Suprapubic skin (tissue), 4 donors: ENCODE results near the gene B3GALT5. TPM values are rescaled to one million over a fixed set of nuclear protein-coding genes. Genes with fewer than 3 reads are reported as not detected.

Source experiments
- DNase-seq, 2 donors: peaks; one replicate each; pipeline ENCODE4 v3.0.0-alpha.2; 2019; ENCODE audit warnings: low spot score in 2 of 2
- H3K27ac ChIP-seq: fragments of 200-600 bp; sonication (generic); one replicate; pipeline ENCODE4 v1.5.1; 2019
- H3K27me3 ChIP-seq: fragments of 200-600 bp; sonication (generic); one replicate; pipeline ENCODE4 v1.5.1; 2019
- H3K36me3 ChIP-seq: fragments of 200-600 bp; sonication (generic); one replicate; pipeline ENCODE4 v1.5.1; 2019
- H3K4me1 ChIP-seq: fragments of 200-600 bp; sonication (generic); one replicate; pipeline ENCODE4 v1.5.1; 2019
- H3K4me3 ChIP-seq: fragments of 200-600 bp; sonication (generic); one replicate; pipeline ENCODE4 v1.5.1; 2019; ENCODE audit warnings: mild to moderate bottlenecking
- H3K9me3 ChIP-seq: fragments of 200-600 bp; sonication (generic); one replicate; pipeline ENCODE4 v1.5.1; 2019
- CTCF ChIP-seq, 2 donors: fragments of 200-600 bp in 1 of 2; fragments of 450-650 bp in 1 of 2; sonication (generic) in 1 of 2; IDR thresholded peaks; one replicate each; pipeline ENCODE4 v1.5.1; 2016 to 2019; ENCODE audit warnings: antibody characterized with exemption in 2 of 2, mild to moderate bottlenecking in 1 of 2, moderate library complexity in 1 of 2
- EP300 ChIP-seq: sonication (generic); formaldehyde crosslinking; IDR thresholded peaks from one replicate; pipeline ENCODE4 v1.6.1; 2017; ENCODE audit warnings: antibody characterized with exemption
- POLR2A ChIP-seq, 2 donors: fragments of 450-650 bp; IDR thresholded peaks; one replicate each; pipeline ENCODE4 v1.6.1; 2017; ENCODE audit warnings: antibody characterized with exemption in 2 of 2, mild to moderate bottlenecking in 2 of 2, moderate library complexity in 2 of 2
- POLR2AphosphoS5 ChIP-seq, 3 donors: sonication (generic); formaldehyde crosslinking; IDR thresholded peaks; one replicate each; pipeline ENCODE4 v1.6.1; 2017; ENCODE audit warnings: antibody characterized with exemption in 3 of 3
- WGBS: methylation state at CpG from one replicate; pipeline ENCODE4 v1.1.5; 2018; 5-methylcytosine and 5-hydroxymethylcytosine counted together
- total RNA-seq, 4 donors: library from RNA; depleted of rRNA; stranded (reverse); fragments of >200 nt; gene quantifications; one replicate each; pipeline ENCODE4 v1.1.0, GENCODE V29; 2016

B3GALT5 gene
- total RNA-seq, 4 donors from 2014 or later: 0.89 to 5.9 (median 3.1) TPM

GRCh38 chr21:39625211-39625895 lies 12.6 kb downstream of the B3GALT5 start:
- no peaks in the 10 kb centered on the region for H3K36me3 ChIP-seq
- no peaks in the 10 kb centered on the region for H3K27me3 ChIP-seq
- H3K9me3 ChIP-seq: no peaks in the 10 kb centered on the region
- H3K4me1 ChIP-seq: no peaks in the 10 kb centered on the region
- WGBS: 87% methylated on average over 12 of the region's 12 CpGs
- H3K4me3 ChIP-seq: no peak overlapping the region
- no peak for DNase-seq
- H3K27ac ChIP-seq: no peak overlapping the region
- TF ChIP-seq POLR2AphosphoS5 (IDR thresholded peaks at IDR 0.05): no peak
- no peak for TF ChIP-seq POLR2A (IDR thresholded peaks at IDR 0.05)
- TF ChIP-seq EP300: no peak
- TF ChIP-seq CTCF (IDR thresholded peaks at IDR 0.05): no peak

GRCh38 chr21:39628385-39628784 lies 15.6 kb downstream of the B3GALT5 start:
- H3K4me1 ChIP-seq: no peaks in the 10 kb centered on the region
- no peaks in the 10 kb centered on the region for H3K36me3 ChIP-seq
- 83% methylated on average over 8 of the region's 8 CpGs for WGBS
- no peak for DNase-seq
- no peaks in the 10 kb centered on the region for H3K9me3 ChIP-seq
- H3K27ac ChIP-seq: no peak overlapping the region
- TF ChIP-seq CTCF (IDR thresholded peaks at IDR 0.05): no peak
- TF ChIP-seq EP300: no peak
- TF ChIP-seq POLR2AphosphoS5 (IDR thresholded peaks at IDR 0.05): no peak
- no peak for TF ChIP-seq POLR2A (IDR thresholded peaks at IDR 0.05)
- no peak overlapping the region for H3K4me3 ChIP-seq
- no peaks in the 10 kb centered on the region for H3K27me3 ChIP-seq

DNA sequence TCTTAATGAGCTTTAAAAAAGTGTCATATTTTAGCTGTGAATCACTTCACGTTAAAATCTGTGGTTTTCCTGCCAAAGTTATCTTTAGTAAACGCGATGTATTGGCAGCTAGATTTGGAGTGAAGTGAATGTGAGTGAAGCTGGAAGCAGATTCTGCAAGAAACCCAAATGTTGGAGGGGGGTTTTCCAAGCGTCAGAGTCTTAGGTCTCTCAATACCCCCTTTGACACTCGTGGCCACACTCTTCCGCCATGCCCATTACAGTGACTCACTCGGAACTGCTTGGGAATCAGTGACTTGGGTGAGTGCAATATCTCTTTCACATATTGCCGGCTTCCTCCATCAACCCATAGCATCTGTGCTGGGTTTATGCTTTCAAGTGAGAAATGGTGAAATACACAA lies 17.5 kb downstream of the B3GALT5 start:
- no peak for TF ChIP-seq POLR2A (IDR thresholded peaks at IDR 0.05)
- TF ChIP-seq POLR2AphosphoS5 (IDR thresholded peaks at IDR 0.05): no peak
- TF ChIP-seq CTCF (IDR thresholded peaks at IDR 0.05): no peak
- no peak for TF ChIP-seq EP300
- Histone ChIP-seq H3K27ac (no peak overlapping the region), H3K4me3 (no peak overlapping the region), H3K27me3 (no peaks in the 10 kb centered on the region), H3K4me1 (no peaks in the 10 kb centered on the region), H3K9me3 (no peaks in the 10 kb centered on the region), H3K36me3 (no peaks in the 10 kb centered on the region)
- 71% methylated on average over 8 of the region's 8 CpGs for WGBS
- no peak for DNase-seq

- no peak for DNase-seq
- TF ChIP-seq CTCF (IDR thresholded peaks at IDR 0.05) (no peak), POLR2A (IDR thresholded peaks at IDR 0.05) (no peak), POLR2AphosphoS5 (IDR thresholded peaks at IDR 0.05) (no peak), EP300 (no peak)
- H3K27me3 ChIP-seq: no peaks in the 10 kb centered on the region
- H3K36me3 ChIP-seq: no peaks in the 10 kb centered on the region
- H3K4me3 ChIP-seq: no peak overlapping the region
- no peaks in the 10 kb centered on the region for H3K9me3 ChIP-seq
- WGBS: 44% methylated on average over 2 of the region's 2 CpGs
- H3K27ac ChIP-seq: no peak overlapping the region
- H3K4me1 ChIP-seq: no peaks in the 10 kb centered on the region
Observed at GRCh38 chr21:39630827-39631226, 18.1 kb downstream of the B3GALT5 start.

DNA sequence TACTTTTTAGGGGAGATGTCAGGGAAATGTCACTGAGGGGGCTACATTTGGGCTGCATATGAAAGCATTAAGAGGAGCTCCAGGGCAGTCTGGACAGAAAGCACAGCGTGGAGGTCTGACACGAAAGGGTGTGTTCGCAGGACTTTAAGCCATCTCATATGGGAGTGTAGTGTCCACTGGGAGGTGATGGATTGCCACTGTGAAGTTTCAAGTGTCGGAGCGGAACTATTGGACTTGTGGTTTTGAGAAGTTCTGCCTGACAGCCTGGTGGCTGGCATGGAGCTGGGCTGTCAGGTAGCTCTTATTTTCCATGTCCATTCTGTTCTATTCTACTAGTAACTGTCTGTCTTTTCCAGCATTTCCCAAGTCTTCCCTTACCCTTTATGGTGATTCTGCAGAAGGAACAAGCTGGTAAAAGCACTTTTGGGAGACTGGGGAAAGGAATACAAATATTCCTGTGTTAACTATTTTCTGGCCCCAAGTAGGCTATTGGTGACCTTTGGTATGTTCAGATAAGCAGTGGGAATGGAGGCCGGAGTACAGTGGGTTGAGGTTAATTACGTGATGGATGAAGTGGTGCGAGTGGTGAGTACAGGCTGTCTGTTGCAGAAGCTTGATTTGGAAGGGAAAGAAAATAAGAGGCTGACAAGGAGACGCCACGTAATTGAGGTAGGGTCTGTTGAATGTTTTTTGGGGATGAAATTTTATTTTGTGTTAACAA lies 19.3 kb downstream of the B3GALT5 start:
- Histone ChIP-seq H3K4me1 (no peaks in the 10 kb centered on the region), H3K27me3 (no peaks in the 10 kb centered on the region), H3K36me3 (no peaks in the 10 kb centered on the region), H3K27ac (no peak overlapping the region), H3K4me3 (no peak overlapping the region), H3K9me3 (no peaks in the 10 kb centered on the region)
- no peak for DNase-seq
- TF ChIP-seq EP300: no peak
- TF ChIP-seq CTCF (IDR thresholded peaks at IDR 0.05): no peak
- TF ChIP-seq POLR2AphosphoS5 (IDR thresholded peaks at IDR 0.05): no peak
- no peak for TF ChIP-seq POLR2A (IDR thresholded peaks at IDR 0.05)
- WGBS: 89% methylated on average over 10 of the region's 10 CpGs
